HepG2 (cell line): ENCODE measurements around the gene PPP4C. TPM values are rescaled to one million over a fixed set of nuclear protein-coding genes. Genes with fewer than 3 reads are reported as not detected.

Experiments
- ASH2L ChIP-seq: fragments of 300-600, 200-600 bp; sonication (generic); IDR thresholded peaks from 2 replicates; pipeline ENCODE4 v1.7.0; 2017; ENCODE audit warnings: low read depth, mild to moderate bottlenecking, moderate library complexity, mixed read lengths, low read length; ENCODE audit not compliant: insufficient read length
- BCL6 ChIP-seq: IDR thresholded peaks from 2 replicates; pipeline ENCODE4 v1.6.1; 2016; ENCODE audit warnings: missing genetic modification reagents, missing compliant biosample characterization
- FIP1L1 ChIP-seq: fragments of 200-400 bp; formaldehyde crosslinking; IDR thresholded peaks from 2 replicates; pipeline ENCODE4 v1.6.1; 2018; ENCODE audit warnings: low read depth, mild to moderate bottlenecking, low read length, moderate library complexity, borderline replicate concordance; ENCODE audit not compliant: insufficient read depth
- HDAC6 ChIP-seq: fragments of 200-600 bp; sonication (generic); IDR thresholded peaks from 2 replicates; pipeline ENCODE4 v1.7.0; 2017; ENCODE audit warnings: mild to moderate bottlenecking, antibody characterized with exemption, low read length, low read depth
- HOXA9 ChIP-seq: sonication (generic); formaldehyde crosslinking; IDR thresholded peaks from 2 replicates; pipeline ENCODE4 v1.8.1; 2022; ENCODE audit warnings: missing genetic modification reagents, mild to moderate bottlenecking, moderate library complexity, borderline replicate concordance
- LBX2 ChIP-seq: sonication (generic); formaldehyde crosslinking; IDR thresholded peaks from 2 replicates; pipeline ENCODE4 v1.5.0; 2020; ENCODE audit warnings: missing genetic modification reagents, mild to moderate bottlenecking, borderline replicate concordance
- MIER3 ChIP-seq: IDR thresholded peaks from 2 replicates; pipeline ENCODE4 v1.6.1; 2016; ENCODE audit warnings: missing compliant biosample characterization, borderline replicate concordance
- NCOR1 ChIP-seq: fragments of 200-600 bp; sonication (generic); IDR thresholded peaks from 2 replicates; pipeline ENCODE4 v1.7.0; 2017; ENCODE audit warnings: antibody characterized with exemption, low read length, borderline replicate concordance
- RELA ChIP-seq: sonication (generic); formaldehyde crosslinking; IDR thresholded peaks from 2 replicates; pipeline ENCODE4 v1.4.0; 2020; ENCODE audit warnings: missing genetic modification reagents
- REXO4 ChIP-seq: sonication (generic); formaldehyde crosslinking; IDR thresholded peaks from 2 replicates; pipeline ENCODE4 v1.8.0; 2022; ENCODE audit warnings: missing genetic modification reagents, mild to moderate bottlenecking, borderline replicate concordance
- RXRA ChIP-seq: sonication (generic); formaldehyde crosslinking; IDR thresholded peaks from 2 replicates; pipeline ENCODE4 v1.5.1; 2020; ENCODE audit warnings: missing genetic modification reagents
- SAFB2 ChIP-seq: sonication (generic); formaldehyde crosslinking; IDR thresholded peaks from 2 replicates; pipeline ENCODE4 v1.5.1; 2020; ENCODE audit warnings: missing genetic modification reagents, low read depth, mild to moderate bottlenecking, borderline replicate concordance
- SP140L ChIP-seq: sonication (generic); formaldehyde crosslinking; IDR thresholded peaks from 2 replicates; pipeline ENCODE4 v1.4.0; 2020; ENCODE audit warnings: missing genetic modification reagents, borderline replicate concordance
- TSC22D2 ChIP-seq: sonication (generic); formaldehyde crosslinking; IDR thresholded peaks from 2 replicates; pipeline ENCODE4 v1.5.1; 2020; ENCODE audit warnings: missing genetic modification reagents, mild to moderate bottlenecking, borderline replicate concordance
- ZBTB2 ChIP-seq: sonication (generic); formaldehyde crosslinking; IDR thresholded peaks from 2 replicates; pipeline ENCODE4 v1.8.0; 2022; ENCODE audit warnings: low read depth, missing genetic modification reagents
- ZBTB33 ChIP-seq: sonication (generic); formaldehyde crosslinking; IDR thresholded peaks from 2 replicates; pipeline ENCODE4 v1.4.0; 2020; ENCODE audit warnings: missing genetic modification reagents
- ZFP62 ChIP-seq: sonication (generic); formaldehyde crosslinking; IDR thresholded peaks from 2 replicates; pipeline ENCODE4 v1.4.0; 2020; ENCODE audit warnings: missing genetic modification reagents
- ZMYM4 ChIP-seq: sonication (generic); formaldehyde crosslinking; IDR thresholded peaks from 2 replicates; pipeline ENCODE4 v1.8.1; 2023; ENCODE audit warnings: mild to moderate bottlenecking, missing genetic modification reagents
- ZNF34 ChIP-seq: sonication (generic); formaldehyde crosslinking; IDR thresholded peaks from 2 replicates; pipeline ENCODE4 v1.4.0; 2020; ENCODE audit warnings: mild to moderate bottlenecking, missing genetic modification reagents, borderline replicate concordance
- ZNF547 ChIP-seq: sonication (generic); formaldehyde crosslinking; IDR thresholded peaks from 2 replicates; pipeline ENCODE4 v1.5.1; 2020; ENCODE audit warnings: mild to moderate bottlenecking, missing genetic modification reagents
- ZNF598 ChIP-seq: sonication (generic); formaldehyde crosslinking; IDR thresholded peaks from 2 replicates; pipeline ENCODE4 v1.5.1; 2020; ENCODE audit warnings: mild to moderate bottlenecking, missing genetic modification reagents, borderline replicate concordance
- ZNF772 ChIP-seq: sonication (generic); formaldehyde crosslinking; IDR thresholded peaks from 2 replicates; pipeline ENCODE4 v1.5.0; 2020; ENCODE audit warnings: mild to moderate bottlenecking, missing genetic modification reagents
- ZNF780A ChIP-seq: sonication (generic); formaldehyde crosslinking; IDR thresholded peaks from 2 replicates; pipeline ENCODE4 v1.8.0; 2022; ENCODE audit warnings: mild to moderate bottlenecking, missing genetic modification reagents, moderate library complexity
- ZNF839 ChIP-seq: sonication (generic); formaldehyde crosslinking; IDR thresholded peaks from 2 replicates; pipeline ENCODE4 v1.4.0; 2020; ENCODE audit warnings: missing genetic modification reagents, mild to moderate bottlenecking, borderline replicate concordance
- polyA plus RNA-seq, 8 experiments: library from polyadenylated mRNA; depleted of rRNA in 3 of 8; stranded (reverse) in 7 of 8; unstranded in 1 of 8; fragments of >200 nt; fragmentation: Illumina TruSeq in 4 of 8; extraction: Trizol in 4 of 8; gene quantifications; 2 replicates each; pipeline versions ENCODE4 v1.2.1 to v1.2.3, GENCODE V29; 2011 to 2016; ENCODE audit warnings: low read depth in 4 of 8, missing spikeins in 1 of 8, mixed read lengths in 1 of 8; ENCODE audit not compliant: insufficient read depth in 1 of 8
- total RNA-seq, 5 experiments: library from RNA; depleted of rRNA; stranded (reverse); fragments of >200 nt; fragmentation: Illumina TruSeq; extraction: Trizol; gene quantifications; 2 replicates each; pipeline ENCODE4 v1.2.3, GENCODE V29; 2016; ENCODE audit warnings: low read depth in 1 of 5
- TF ChIP-seq, protein P1 (sequence below): IDR thresholded peaks from 2 replicates; pipeline ENCODE4 v1.6.1; 2016; ENCODE audit warnings: low read depth

PPP4C gene
- total and polyA plus RNA-seq, 2 of the 13 experiments (the other 11 are each of a cell fraction or from before 2014, with no cell fraction given) = 176 to 220 TPM

DNA sequence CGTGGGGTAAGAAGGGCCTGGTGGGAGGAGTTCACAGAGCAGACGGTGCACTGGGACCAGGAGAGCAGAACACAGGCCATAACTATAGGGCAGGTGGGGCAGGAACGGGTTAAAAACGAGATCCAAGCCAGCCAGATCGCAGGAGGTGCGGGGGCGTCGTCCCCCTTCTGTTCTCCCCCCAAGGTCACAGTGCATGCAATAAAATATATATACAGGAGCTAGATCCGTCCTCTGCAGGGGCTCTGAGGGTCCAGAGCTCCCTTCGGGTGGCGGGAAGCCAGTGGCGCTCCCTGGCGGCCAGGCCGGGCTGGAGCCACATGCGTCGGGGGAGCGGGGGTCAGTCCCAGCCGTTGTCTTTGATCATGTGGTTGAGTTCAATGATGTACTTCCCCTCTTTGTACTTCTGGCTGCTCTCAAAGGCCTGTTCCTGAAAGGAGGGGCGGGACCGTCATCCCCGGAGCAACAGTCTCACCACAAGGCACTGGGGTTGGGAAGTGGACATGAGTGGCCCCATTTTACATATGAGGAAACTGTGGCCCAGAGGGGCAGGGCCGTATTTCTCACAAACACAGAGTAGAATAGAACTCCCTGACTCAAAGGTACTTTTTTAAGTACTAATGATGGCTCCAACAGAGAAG lies 16.7 kb downstream of the PPP4C start (continued):
- peak; percentile 71; the same call in 1 of the 2 replicates for TF ChIP-seq ZBTB2 (CRISPR knock-in tag)
- TF ChIP-seq ZNF547 (CRISPR knock-in tag) = no peak; the same call in 1 of the 2 replicates
- TF ChIP-seq NCOR1 = peak; percentile 21; the same call in 1 of the 2 replicates
- TF ChIP-seq ZNF598 (CRISPR knock-in tag) = no peak
- TF ChIP-seq BCL6 = peak; percentile 87
- TF ChIP-seq LBX2 = no peak
- TF ChIP-seq TSC22D2 = no peak
- TF ChIP-seq FIP1L1 = 0 out of 2 replicates have a peak, but pooled peaks have one; percentile 15
- TF ChIP-seq RELA (CRISPR knock-in tag) = no peak
- TF ChIP-seq ZNF839 (CRISPR knock-in tag) = 0 out of 2 replicates have a peak, but pooled peaks have one; percentile 80
- TF ChIP-seq ZNF772 = no peak
- TF ChIP-seq ZBTB33 (CRISPR knock-in tag) = peak; percentile 87
- no peak for TF ChIP-seq ASH2L
- TF ChIP-seq RXRA (CRISPR knock-in tag) = no peak; the same call in none of the 2 replicates
- TF ChIP-seq ZNF34 (CRISPR knock-in tag) = no peak
- 0 out of 2 replicates have a peak, but pooled peaks have one; percentile 13 for TF ChIP-seq HOXA9 (CRISPR knock-in tag)
- no peak for TF ChIP-seq SP140L (CRISPR knock-in tag)
- TF ChIP-seq ZNF780A (CRISPR knock-in tag) = 0 out of 2 replicates have a peak, but pooled peaks have one; percentile 27
- TF ChIP-seq HDAC6 = no peak
- TF ChIP-seq ZMYM4 (CRISPR knock-in tag) = peak; percentile 36
- TF ChIP-seq MIER3 (CRISPR knock-in tag) = peak; percentile 66; the same call in 1 of the 2 replicates
- TF ChIP-seq, protein P1, sequence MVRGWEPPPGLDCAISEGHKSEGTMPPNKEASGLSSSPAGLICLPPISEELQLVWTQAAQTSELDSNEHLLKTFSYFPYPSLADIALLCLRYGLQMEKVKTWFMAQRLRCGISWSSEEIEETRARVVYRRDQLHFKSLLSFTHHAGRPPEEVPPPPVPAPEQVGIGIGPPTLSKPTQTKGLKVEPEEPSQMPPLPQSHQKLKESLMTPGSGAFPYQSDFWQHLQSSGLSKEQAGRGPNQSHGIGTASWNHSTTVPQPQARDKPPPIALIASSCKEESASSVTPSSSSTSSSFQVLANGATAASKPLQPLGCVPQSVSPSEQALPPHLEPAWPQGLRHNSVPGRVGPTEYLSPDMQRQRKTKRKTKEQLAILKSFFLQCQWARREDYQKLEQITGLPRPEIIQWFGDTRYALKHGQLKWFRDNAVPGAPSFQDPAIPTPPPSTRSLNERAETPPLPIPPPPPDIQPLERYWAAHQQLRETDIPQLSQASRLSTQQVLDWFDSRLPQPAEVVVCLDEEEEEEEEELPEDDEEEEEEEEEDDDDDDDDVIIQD (CRISPR knock-in tag) = no peak
- no peak; the same call in 1 of the 2 replicates for TF ChIP-seq SAFB2
- TF ChIP-seq ZFP62 (CRISPR knock-in tag) = no peak
- TF ChIP-seq REXO4 (CRISPR knock-in tag) = no peak
